ENCODE measurements around the gene SFRP2. TPM values are rescaled to one million over a fixed set of nuclear protein-coding genes. Genes with fewer than 3 reads are reported as not detected.

SFRP2 gene
- total and polyA plus RNA-seq, 4 donors, result 0.08 to 0.09 TPM; not detected in 2

- DNase-seq (ENCODE audit: low spot score), result no peak
- no peak overlapping the region for H3K9ac ChIP-seq (ENCODE audit: low read depth in 1 of 2, low read length in 2 of 2)
- no peaks in the 10 kb centered on the region for H3K9me3 ChIP-seq (ENCODE audit: control insufficient read depth in 4 of 4, low read length in 3 of 4)
- WGBS, result 17% methylated on average over 28 of the region's 28 CpGs
- TF ChIP-seq HNF4G (IDR thresholded peaks at IDR 0.05) (no peak), CTCF (IDR thresholded peaks at IDR 0.05; ENCODE audit: low read depth, low read length, missing input control) (no peak), REST (IDR thresholded peaks at IDR 0.05) (no peak), FOXA2 (IDR thresholded peaks at IDR 0.05) (no peak), NR2F2 (IDR thresholded peaks at IDR 0.05) (no peak)
- H3K4me1 ChIP-seq (ENCODE audit: control insufficient read depth in 4 of 4, insufficient read depth in 4 of 4, low read length in 3 of 4), result peaks cover 13 to 40% (median 23%) of the 10 kb centered on the region in 4 donors
- no peak overlapping the region for H3K4me3 ChIP-seq (ENCODE audit: low read depth in 1 of 3, low read length in 3 of 3)
- no peak overlapping the region for H3K27ac ChIP-seq (ENCODE audit: low read depth in 1 of 2, low read length in 2 of 2)
- no peaks in the 10 kb centered on the region for H3K36me3 ChIP-seq (ENCODE audit: control insufficient read depth in 4 of 4, insufficient read depth in 3 of 4, low read depth in 1 of 4, low read length in 3 of 4)
- H3K27me3 ChIP-seq (ENCODE audit: control insufficient read depth in 4 of 4, insufficient read depth in 4 of 4, low read length in 3 of 4), result peaks cover 0 to 42% (median 22%) of the 10 kb centered on the region in 4 donors
Measured at GRCh38 chr4:153789741-153790499, 1.0 kb upstream of the SFRP2 start.

- peaks cover 13 to 40% (median 23%) of the 10 kb centered on the region in 4 donors for H3K4me1 ChIP-seq (ENCODE audit: control insufficient read depth in 4 of 4, insufficient read depth in 4 of 4, low read length in 3 of 4)
- no peak for TF ChIP-seq FOXA2 (IDR thresholded peaks at IDR 0.05)
- no peak for TF ChIP-seq RXRA (IDR thresholded peaks at IDR 0.05)
- TF ChIP-seq RAD21 (IDR thresholded peaks at IDR 0.05), result no peak
- TF ChIP-seq CTCF (IDR thresholded peaks at IDR 0.05; ENCODE audit: low read depth, low read length, missing input control), result no peak
- TF ChIP-seq ZBTB33 (IDR thresholded peaks at IDR 0.05), result no peak
- no peak for TF ChIP-seq MAX (IDR thresholded peaks at IDR 0.05)
- H3K27ac ChIP-seq (ENCODE audit: low read depth in 1 of 2, low read length in 2 of 2), result no peak overlapping the region
- H3K27me3 ChIP-seq (ENCODE audit: control insufficient read depth in 4 of 4, insufficient read depth in 4 of 4, low read length in 3 of 4), result peaks cover 0 to 46% (median 22%) of the 10 kb centered on the region in 4 donors
- 4% methylated on average over 15 of the region's 15 CpGs for WGBS
- H3K9ac ChIP-seq (ENCODE audit: low read depth in 1 of 2, low read length in 2 of 2), result no peak overlapping the region
- H3K36me3 ChIP-seq (ENCODE audit: control insufficient read depth in 4 of 4, insufficient read depth in 3 of 4, low read depth in 1 of 4, low read length in 3 of 4), result no peaks in the 10 kb centered on the region
- H3K4me3 ChIP-seq (ENCODE audit: low read depth in 1 of 3, low read length in 3 of 3), result no peak overlapping the region
- DNase-seq (ENCODE audit: low spot score), result no peak
- H3K9me3 ChIP-seq (ENCODE audit: control insufficient read depth in 4 of 4, low read length in 3 of 4), result no peaks in the 10 kb centered on the region
Measured at GRCh38 chr4:153788051-153788412, 851 bp downstream of the SFRP2 start.
